Measurements from ENCODE around the gene ZSCAN5B.

The ZSCAN5B gene

DNA sequence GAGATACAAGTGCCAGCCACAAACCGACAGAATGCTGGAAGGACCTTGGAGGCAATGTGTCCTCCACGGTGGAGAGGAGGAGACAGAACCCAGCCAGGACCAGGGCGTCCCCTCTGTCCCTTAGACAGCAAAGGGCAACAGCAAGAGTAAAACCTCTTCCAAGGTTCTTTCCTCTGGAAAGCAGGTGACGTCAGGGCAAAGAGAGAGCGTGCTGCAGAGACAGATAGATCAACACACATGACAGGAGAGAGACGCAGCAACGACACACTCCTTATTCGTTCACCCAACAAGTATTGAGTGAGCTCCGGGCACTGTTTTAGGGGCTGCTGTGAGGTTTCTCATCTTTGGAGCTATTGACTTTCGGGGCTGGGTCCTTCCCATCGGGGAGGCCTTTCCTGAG, 23.0 kb downstream of the ZSCAN5B start:
- H3K4me2 ChIP-seq (ENCODE audit: low read length), result no peak overlapping the region
- H3K4me1 ChIP-seq (ENCODE audit: control insufficient read depth, insufficient read depth, low read length), result no peaks in the 10 kb centered on the region
- no peak overlapping the region for H3K4me3 ChIP-seq (ENCODE audit: low read length)
- H3K9me3 ChIP-seq (replicated peaks; ENCODE audit: low read length), result no peaks in the 10 kb centered on the region
- H3K27me3 ChIP-seq (ENCODE audit: control insufficient read depth, insufficient read depth, low read length), result peaks cover 21% of the 10 kb centered on the region
- no peaks in the 10 kb centered on the region for H3K36me3 ChIP-seq (ENCODE audit: insufficient read depth, low read length)
- H3K9ac ChIP-seq (ENCODE audit: low read depth, low read length), result no peak overlapping the region

DNA sequence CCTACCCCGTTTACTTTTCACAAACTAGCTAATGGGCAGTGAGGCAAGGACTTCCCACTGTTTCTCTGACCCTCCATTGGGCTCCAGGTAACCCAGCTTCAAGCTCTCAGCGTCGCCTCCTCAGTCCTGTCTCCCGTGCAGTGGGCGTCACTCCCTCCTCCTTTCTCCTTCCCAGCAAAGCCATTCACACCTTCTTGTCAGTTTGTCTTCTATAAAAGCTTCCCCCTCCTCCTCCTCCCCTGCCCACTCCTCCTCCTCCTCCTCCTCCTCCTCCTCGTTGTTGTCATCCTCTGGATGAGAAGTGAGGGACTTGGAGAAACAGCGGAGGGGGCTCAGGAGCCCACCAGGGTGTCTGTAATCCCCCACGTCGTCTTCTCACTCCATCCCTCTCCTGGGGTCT, 23.5 kb downstream of the ZSCAN5B start:
- Histone ChIP-seq H3K27me3 (ENCODE audit: control insufficient read depth, insufficient read depth, low read length) (peaks cover 21% of the 10 kb centered on the region), H3K9ac (ENCODE audit: low read depth, low read length) (no peak overlapping the region), H3K9me3 (replicated peaks; ENCODE audit: low read length) (no peaks in the 10 kb centered on the region), H3K4me2 (ENCODE audit: low read length) (no peak overlapping the region), H3K36me3 (ENCODE audit: insufficient read depth, low read length) (no peaks in the 10 kb centered on the region), H3K4me3 (ENCODE audit: low read length) (no peak overlapping the region), H3K4me1 (ENCODE audit: control insufficient read depth, insufficient read depth, low read length) (no peaks in the 10 kb centered on the region)

DNA sequence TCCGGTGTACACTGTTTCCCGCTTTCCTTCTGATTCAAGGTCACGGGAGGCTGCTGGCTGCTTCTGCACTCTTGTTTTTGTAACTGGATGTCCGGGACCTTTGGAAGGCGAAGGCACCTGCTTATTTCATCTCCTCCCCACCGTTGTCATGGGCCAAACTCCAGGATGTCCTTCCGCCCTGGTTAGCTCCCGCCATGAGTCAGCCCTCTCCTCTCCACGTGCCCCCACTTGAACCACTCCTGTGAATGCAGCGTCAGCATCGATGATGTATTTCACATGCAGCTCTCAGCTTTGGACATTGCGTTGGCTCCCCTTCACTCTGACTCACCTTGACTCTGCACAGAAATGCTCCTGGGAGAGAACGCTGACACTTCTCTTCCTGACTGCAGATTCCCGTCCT, 27.3 kb downstream of the ZSCAN5B start:
- Histone ChIP-seq H3K27me3 (ENCODE audit: control insufficient read depth, insufficient read depth, low read length) (peaks cover 12% of the 10 kb centered on the region), H3K4me3 (ENCODE audit: low read length) (no peak overlapping the region), H3K9me3 (replicated peaks; ENCODE audit: low read length) (no peaks in the 10 kb centered on the region), H3K4me1 (ENCODE audit: control insufficient read depth, insufficient read depth, low read length) (no peaks in the 10 kb centered on the region), H3K36me3 (ENCODE audit: insufficient read depth, low read length) (no peaks in the 10 kb centered on the region), H3K9ac (ENCODE audit: low read depth, low read length) (no peak overlapping the region), H3K4me2 (ENCODE audit: low read length) (no peak overlapping the region)

DNA sequence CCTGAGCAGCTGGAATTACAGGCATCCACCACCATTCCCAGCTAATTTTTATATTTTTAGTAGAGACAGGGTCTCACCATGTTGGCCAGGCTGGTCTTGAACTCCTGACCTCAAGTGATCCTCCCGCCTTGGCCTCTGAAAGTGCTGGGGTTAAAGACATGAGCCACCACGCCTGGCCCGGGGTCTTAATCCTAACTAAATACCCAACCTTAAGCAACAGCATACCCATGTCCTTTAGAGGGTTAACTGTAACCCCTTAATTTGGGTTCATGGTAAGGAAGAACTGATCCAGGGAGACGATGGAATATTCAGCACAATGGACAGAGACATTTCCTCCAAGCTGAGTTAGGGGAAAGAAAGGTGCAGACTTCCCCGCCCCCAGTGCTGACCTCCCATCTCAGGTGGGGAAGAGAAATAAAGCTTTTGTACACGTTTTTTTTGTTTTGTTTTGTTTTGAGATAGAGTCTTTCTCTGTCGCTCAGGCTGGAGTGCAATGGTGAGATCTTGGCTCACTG, 30.5 kb downstream of the ZSCAN5B start:
- Histone ChIP-seq H3K4me2 (ENCODE audit: low read length) (no peak overlapping the region), H3K27me3 (ENCODE audit: control insufficient read depth, insufficient read depth, low read length) (no peaks in the 10 kb centered on the region), H3K4me3 (ENCODE audit: low read length) (no peak overlapping the region), H3K36me3 (ENCODE audit: insufficient read depth, low read length) (no peaks in the 10 kb centered on the region), H3K9me3 (replicated peaks; ENCODE audit: low read length) (no peaks in the 10 kb centered on the region), H3K4me1 (ENCODE audit: control insufficient read depth, insufficient read depth, low read length) (no peaks in the 10 kb centered on the region), H3K9ac (ENCODE audit: low read depth, low read length) (no peak overlapping the region)

DNA sequence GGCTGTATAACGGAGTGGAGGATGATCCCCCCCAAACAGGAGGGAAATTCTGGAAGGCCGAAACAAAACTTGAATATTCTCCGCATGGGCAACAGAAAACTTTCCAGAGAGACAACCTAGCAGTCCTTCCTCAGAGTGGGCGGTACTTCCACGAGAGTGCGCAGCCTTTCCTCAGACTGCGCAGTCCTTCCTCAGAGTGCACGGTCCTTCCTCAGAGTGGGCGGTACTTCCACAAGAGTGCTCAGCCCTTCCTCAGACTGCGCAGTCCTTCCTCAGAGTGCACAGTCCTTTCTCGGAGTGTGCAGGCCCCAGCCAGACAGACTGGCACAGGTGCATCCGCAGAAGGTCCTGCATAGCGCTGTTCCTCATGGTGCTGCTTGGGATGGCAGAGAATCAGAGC, 34.5 kb downstream of the ZSCAN5B start:
- Histone ChIP-seq H3K9ac (ENCODE audit: low read depth, low read length) (no peak overlapping the region), H3K4me2 (ENCODE audit: low read length) (no peak overlapping the region), H3K4me1 (ENCODE audit: control insufficient read depth, insufficient read depth, low read length) (no peaks in the 10 kb centered on the region), H3K9me3 (replicated peaks; ENCODE audit: low read length) (no peaks in the 10 kb centered on the region), H3K27me3 (ENCODE audit: control insufficient read depth, insufficient read depth, low read length) (no peaks in the 10 kb centered on the region), H3K4me3 (ENCODE audit: low read length) (no peak overlapping the region), H3K36me3 (ENCODE audit: insufficient read depth, low read length) (peaks cover 17% of the 10 kb centered on the region)

DNA sequence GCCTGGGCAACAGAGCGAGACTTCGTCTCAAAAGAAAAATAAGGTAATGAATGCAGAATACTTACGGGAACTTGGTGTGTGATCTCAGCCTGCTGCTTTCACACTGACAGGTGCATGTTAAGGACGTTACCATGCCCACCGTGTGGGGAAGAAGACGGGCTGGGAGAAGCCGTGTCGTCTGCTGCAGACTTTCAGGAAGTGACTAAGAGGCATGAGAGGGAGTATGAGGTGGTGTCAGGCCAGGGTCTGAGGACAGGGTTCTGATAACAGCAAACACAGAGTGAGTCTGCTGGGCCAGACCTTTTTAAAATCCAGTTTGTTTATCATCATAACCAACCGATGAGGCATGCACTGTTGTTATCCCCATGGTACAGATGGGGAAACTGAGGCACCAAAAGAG, 35.3 kb downstream of the ZSCAN5B start:
- Histone ChIP-seq H3K9ac (ENCODE audit: low read depth, low read length) (no peak overlapping the region), H3K4me2 (ENCODE audit: low read length) (no peak overlapping the region), H3K27me3 (ENCODE audit: control insufficient read depth, insufficient read depth, low read length) (no peaks in the 10 kb centered on the region), H3K4me1 (ENCODE audit: control insufficient read depth, insufficient read depth, low read length) (no peaks in the 10 kb centered on the region), H3K9me3 (replicated peaks; ENCODE audit: low read length) (no peaks in the 10 kb centered on the region), H3K36me3 (ENCODE audit: insufficient read depth, low read length) (peaks cover 20% of the 10 kb centered on the region), H3K4me3 (ENCODE audit: low read length) (no peak overlapping the region)

DNA sequence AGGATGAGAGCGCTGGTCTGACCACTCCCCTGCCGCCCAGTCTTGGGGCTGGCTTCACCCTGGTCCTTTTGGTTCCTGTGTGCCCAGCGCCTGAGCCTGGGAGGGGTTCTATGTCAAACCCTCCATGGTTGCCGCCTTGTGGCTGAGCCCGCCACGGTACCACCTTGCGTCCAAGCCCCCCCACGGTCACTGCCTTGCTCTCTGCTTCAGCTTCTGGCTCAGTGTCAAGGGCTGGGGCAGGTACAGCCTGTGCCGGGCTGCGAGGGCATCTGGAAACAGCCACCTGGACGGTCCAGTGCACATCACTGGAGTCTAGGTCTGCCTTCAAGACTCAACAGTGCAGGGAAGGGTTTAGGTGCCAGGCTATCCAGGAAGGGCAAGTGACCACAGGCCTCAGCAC, 36.0 kb downstream of the ZSCAN5B start:
- Histone ChIP-seq H3K27me3 (ENCODE audit: control insufficient read depth, insufficient read depth, low read length) (no peaks in the 10 kb centered on the region), H3K4me3 (ENCODE audit: low read length) (no peak overlapping the region), H3K4me2 (ENCODE audit: low read length) (no peak overlapping the region), H3K9me3 (replicated peaks; ENCODE audit: low read length) (no peaks in the 10 kb centered on the region), H3K4me1 (ENCODE audit: control insufficient read depth, insufficient read depth, low read length) (no peaks in the 10 kb centered on the region), H3K9ac (ENCODE audit: low read depth, low read length) (no peak overlapping the region), H3K36me3 (ENCODE audit: insufficient read depth, low read length) (peaks cover 24% of the 10 kb centered on the region)

DNA sequence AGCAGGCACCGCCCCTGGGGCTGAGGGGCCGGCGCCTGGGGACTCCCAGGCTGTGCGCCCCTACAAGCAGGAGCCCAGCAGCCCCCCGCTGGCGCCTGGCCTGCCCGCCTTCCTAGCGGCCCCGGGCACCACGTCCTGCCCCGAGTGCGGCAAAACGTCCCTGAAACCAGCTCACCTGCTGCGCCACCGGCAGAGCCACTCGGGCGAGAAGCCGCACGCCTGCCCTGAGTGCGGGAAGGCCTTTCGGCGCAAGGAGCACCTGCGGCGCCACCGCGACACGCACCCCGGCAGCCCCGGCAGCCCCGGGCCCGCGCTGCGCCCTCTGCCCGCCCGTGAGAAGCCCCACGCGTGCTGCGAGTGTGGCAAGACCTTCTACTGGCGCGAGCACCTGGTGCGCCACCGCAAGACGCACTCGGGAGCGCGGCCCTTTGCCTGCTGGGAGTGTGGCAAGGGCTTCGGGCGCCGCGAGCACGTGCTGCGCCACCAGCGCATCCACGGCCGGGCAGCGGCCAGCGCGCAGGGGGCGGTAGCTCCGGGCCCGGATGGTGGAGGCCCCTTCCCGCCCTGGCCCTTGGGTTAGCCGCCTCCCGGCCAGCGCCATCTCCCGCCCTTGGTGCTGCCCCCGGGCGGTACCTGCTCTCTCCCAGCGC, 37.8 kb downstream of the ZSCAN5B start:
- peaks cover 24% of the 10 kb centered on the region for H3K36me3 ChIP-seq (ENCODE audit: insufficient read depth, low read length)
- no peak overlapping the region for H3K4me2 ChIP-seq (ENCODE audit: low read length)
- no peaks in the 10 kb centered on the region for H3K27me3 ChIP-seq (ENCODE audit: control insufficient read depth, insufficient read depth, low read length)
- no peak overlapping the region for H3K9ac ChIP-seq (ENCODE audit: low read depth, low read length)
- no peaks in the 10 kb centered on the region for H3K9me3 ChIP-seq (replicated peaks; ENCODE audit: low read length)
- no peak overlapping the region for H3K4me3 ChIP-seq (ENCODE audit: low read length)
- no peaks in the 10 kb centered on the region for H3K4me1 ChIP-seq (ENCODE audit: control insufficient read depth, insufficient read depth, low read length)

DNA sequence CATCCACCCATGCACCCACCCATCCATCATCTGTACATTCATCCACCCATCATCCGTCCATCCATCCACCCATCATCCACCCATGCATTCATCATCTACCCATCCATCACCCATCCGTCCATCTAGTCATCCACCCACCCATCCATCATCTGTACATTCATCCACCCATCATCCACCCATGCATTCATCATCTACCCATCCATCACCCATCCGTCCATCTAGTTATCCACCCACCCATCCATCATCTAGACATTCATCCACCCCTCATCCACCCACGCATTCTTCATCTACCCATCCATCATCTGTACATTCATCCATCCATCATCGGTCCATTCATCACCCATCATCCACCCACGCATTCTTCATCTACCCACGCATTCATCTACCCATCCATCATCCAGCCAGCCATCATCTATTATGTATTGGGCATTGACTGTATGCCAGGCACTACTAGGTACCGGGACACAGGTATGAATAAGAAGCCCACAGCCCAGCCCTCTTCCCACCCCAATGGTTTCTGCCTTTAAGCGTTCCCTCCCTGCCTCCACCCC, 38.5 kb downstream of the ZSCAN5B start:
- Histone ChIP-seq H3K4me1 (ENCODE audit: control insufficient read depth, insufficient read depth, low read length) (no peaks in the 10 kb centered on the region), H3K9ac (ENCODE audit: low read depth, low read length) (no peak overlapping the region), H3K4me2 (ENCODE audit: low read length) (no peak overlapping the region), H3K27me3 (ENCODE audit: control insufficient read depth, insufficient read depth, low read length) (no peaks in the 10 kb centered on the region), H3K4me3 (ENCODE audit: low read length) (no peak overlapping the region), H3K9me3 (replicated peaks; ENCODE audit: low read length) (no peaks in the 10 kb centered on the region), H3K36me3 (ENCODE audit: insufficient read depth, low read length) (peaks cover 24% of the 10 kb centered on the region)

DNA sequence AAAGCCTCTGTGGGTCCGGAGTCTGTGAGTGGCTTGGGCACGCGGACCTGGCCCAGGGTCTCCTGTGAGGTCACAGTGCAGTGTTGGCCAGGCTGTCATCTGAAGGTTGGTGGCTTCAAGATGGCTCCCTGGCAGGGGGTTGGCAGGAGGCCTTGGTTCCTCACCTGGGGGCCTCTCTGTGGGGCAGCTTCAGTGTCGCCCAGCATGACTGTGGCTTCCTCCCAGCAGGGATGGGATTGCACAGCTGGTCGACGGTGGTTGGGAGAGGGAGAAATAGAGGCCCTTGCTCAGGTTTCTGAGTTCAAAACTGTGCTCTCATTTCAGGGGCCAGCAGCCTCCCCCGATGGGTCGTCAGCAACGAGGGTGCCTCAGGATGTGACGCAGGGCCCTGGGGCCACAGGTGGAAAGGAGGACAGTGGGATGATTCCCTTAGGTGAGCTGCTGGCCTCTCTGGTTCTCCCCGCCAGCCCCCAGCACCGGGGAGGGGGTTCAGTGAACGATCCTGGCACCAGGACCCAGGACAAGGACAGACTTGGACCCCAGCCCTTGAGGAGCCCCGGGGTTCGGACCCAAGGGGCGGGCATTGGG, 39.3 kb downstream of the ZSCAN5B start:
- Histone ChIP-seq H3K36me3 (ENCODE audit: insufficient read depth, low read length) (peaks cover 24% of the 10 kb centered on the region), H3K9ac (ENCODE audit: low read depth, low read length) (no peak overlapping the region), H3K4me3 (ENCODE audit: low read length) (no peak overlapping the region), H3K27me3 (ENCODE audit: control insufficient read depth, insufficient read depth, low read length) (no peaks in the 10 kb centered on the region), H3K4me2 (ENCODE audit: low read length) (no peak overlapping the region), H3K4me1 (ENCODE audit: control insufficient read depth, insufficient read depth, low read length) (no peaks in the 10 kb centered on the region), H3K9me3 (replicated peaks; ENCODE audit: low read length) (no peaks in the 10 kb centered on the region)

DNA sequence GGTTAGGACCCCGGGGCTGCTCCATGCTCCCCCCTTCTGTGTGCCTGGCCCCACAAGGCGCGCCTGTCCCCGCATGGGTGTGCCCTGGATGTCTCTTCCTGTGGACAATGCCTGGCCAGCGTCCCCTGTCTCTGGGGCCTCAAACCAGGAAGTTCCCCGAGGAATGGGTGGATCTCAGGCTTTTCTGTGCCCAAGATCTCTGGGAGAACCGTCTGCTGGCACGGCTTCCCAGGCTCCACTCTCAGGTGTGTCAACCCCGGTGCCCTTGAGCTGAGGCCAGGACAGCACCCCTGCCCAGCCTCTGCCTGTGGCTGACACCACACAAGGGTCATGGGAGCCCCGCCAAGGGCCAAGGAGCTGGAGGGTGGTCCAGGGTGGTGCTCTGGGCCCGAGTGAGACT, 40.8 kb downstream of the ZSCAN5B start:
- Histone ChIP-seq H3K9ac (ENCODE audit: low read depth, low read length) (no peak overlapping the region), H3K9me3 (replicated peaks; ENCODE audit: low read length) (no peaks in the 10 kb centered on the region), H3K36me3 (ENCODE audit: insufficient read depth, low read length) (peaks cover 24% of the 10 kb centered on the region), H3K27me3 (ENCODE audit: control insufficient read depth, insufficient read depth, low read length) (no peaks in the 10 kb centered on the region), H3K4me1 (ENCODE audit: control insufficient read depth, insufficient read depth, low read length) (no peaks in the 10 kb centered on the region), H3K4me3 (ENCODE audit: low read length) (no peak overlapping the region), H3K4me2 (ENCODE audit: low read length) (no peak overlapping the region)

Data from skeletal muscle satellite cell (primary cell).